IMR-90 (cell line): Measurements from ENCODE around the gene MTRFR. TPM values are rescaled to one million over a fixed set of nuclear protein-coding genes. Genes with fewer than 3 reads are reported as not detected.

Experiments used
- ATAC-seq: fragments of 200-7000 bp; cut with Tn5 transposase; 2 replicates; pipeline ENCODE4 v1.9.1; 2020; ENCODE audit warnings: low read depth, mild to moderate bottlenecking, moderate library complexity
- BruUV-seq: library from RNA; stranded (reverse); fragments of 400-500 nt; replicated peaks from 2 replicates; lab custom pipeline; 2021; lab: Mats Ljungman, UMichigan
- CTCF ChIA-PET: fragments of 300-600 bp; formaldehyde crosslinking; extraction: SDS; loops from one replicate; lab custom pipeline; 2021; ENCODE audit warnings: antibody characterized with exemption; lab: Yijun Ruan, JAX
- POLR2A ChIA-PET: fragments of 300-600 bp; sonication (Branson Sonifier 250); formaldehyde crosslinking; loops from one replicate; lab custom pipeline; 2022; ENCODE audit warnings: antibody characterized with exemption; ENCODE audit not compliant: unreplicated experiment; lab: Charles Lee
- DNase-seq: peaks from one replicate; pipeline ENCODE4 v3.0.0; 2013
- H2AFZ ChIP-seq: replicated peaks from 2 replicates; pipeline ENCODE3; 2013; ENCODE audit warnings: low read length, mild to moderate bottlenecking; ENCODE audit not compliant: poor library complexity
- H2AK5ac ChIP-seq: 2 replicates; pipeline ENCODE4 v1.6.1; 2013; ENCODE audit warnings: low read depth, low read length, inconsistent platforms
- H2AK9ac ChIP-seq: replicated peaks from 2 replicates; pipeline ENCODE3; 2013; ENCODE audit warnings: mild to moderate bottlenecking, low read depth, low read length, moderate library complexity; ENCODE audit not compliant: poor library complexity
- H2BK120ac ChIP-seq: 2 replicates; pipeline ENCODE4 v1.6.1; 2013; ENCODE audit warnings: low read depth, low read length, inconsistent platforms
- H2BK15ac ChIP-seq: 3 replicates; pipeline ENCODE4 v1.6.1; 2013; ENCODE audit warnings: low read depth, low read length, inconsistent platforms
- H2BK20ac ChIP-seq: 2 replicates; pipeline ENCODE4 v1.6.1; 2013; ENCODE audit warnings: low read depth, mild to moderate bottlenecking, inconsistent platforms, low read length, moderate library complexity
- H2BK5ac ChIP-seq: 2 replicates; pipeline ENCODE4 v1.6.1; 2013; ENCODE audit warnings: mild to moderate bottlenecking, low read depth, low read length, inconsistent platforms; ENCODE audit not compliant: poor library complexity, severe bottlenecking
- H3K14ac ChIP-seq: replicated peaks from 2 replicates; pipeline ENCODE4 v1.6.1; 2013; ENCODE audit warnings: low read depth, low read length, inconsistent platforms
- H3K18ac ChIP-seq: 2 replicates; pipeline ENCODE4 v1.6.1; 2013; ENCODE audit warnings: low read depth, low read length, control low read depth
- H3K23ac ChIP-seq: 2 replicates; pipeline ENCODE4 v1.6.1; 2013; ENCODE audit warnings: low read depth, low read length, inconsistent platforms
- H3K27ac ChIP-seq: 2 replicates; pipeline ENCODE4 v1.5.1; 2013; ENCODE audit warnings: mild to moderate bottlenecking, control low read depth, low read length; ENCODE audit not compliant: insufficient read depth
- H3K27me3 ChIP-seq: 2 replicates; pipeline ENCODE4 v1.6.1; 2013; ENCODE audit warnings: low read length; ENCODE audit not compliant: control insufficient read depth, insufficient read depth
- H3K36me3 ChIP-seq: 2 replicates; pipeline ENCODE4 v1.6.1; 2013; ENCODE audit warnings: low read length, mixed read lengths; ENCODE audit not compliant: control insufficient read depth, insufficient read depth
- H3K4ac ChIP-seq: 2 replicates; pipeline ENCODE4 v1.6.1; 2013; ENCODE audit warnings: low read depth, low read length, inconsistent platforms
- H3K4me1 ChIP-seq: 2 replicates; pipeline ENCODE4 v1.6.1; 2013; ENCODE audit warnings: low read length, mixed read lengths; ENCODE audit not compliant: control insufficient read depth, insufficient read depth
- H3K4me2 ChIP-seq: 2 replicates; pipeline ENCODE4 v1.6.1; 2013; ENCODE audit warnings: low read depth, mild to moderate bottlenecking, control low read depth, low read length, moderate library complexity
- H3K4me3 ChIP-seq: 2 replicates; pipeline ENCODE4 v1.5.1; 2013; ENCODE audit warnings: low read depth, mild to moderate bottlenecking, control low read depth, low read length, moderate library complexity; ENCODE audit not compliant: insufficient read depth
- H3K56ac ChIP-seq: 2 replicates; pipeline ENCODE4 v1.6.1; 2013; ENCODE audit warnings: low read length, inconsistent platforms; ENCODE audit not compliant: insufficient read depth; ENCODE audit errors: extremely low read depth
- H3K79me1 ChIP-seq, 2 experiments: 2 replicates each; pipeline ENCODE4 v1.6.1; 2013; ENCODE audit warnings: low read length in 2 of 2, inconsistent platforms in 1 of 2, low read depth in 1 of 2
- H3K9ac ChIP-seq: 2 replicates; pipeline ENCODE4 v1.6.1; 2013; ENCODE audit warnings: low read depth, low read length, control low read depth
- H3K9me1 ChIP-seq: 2 replicates; pipeline ENCODE4 v1.6.1; 2013; ENCODE audit warnings: low read length, inconsistent platforms; ENCODE audit not compliant: insufficient read depth
- H3K9me3 ChIP-seq: 2 replicates; pipeline ENCODE4 v1.6.1; 2013; ENCODE audit warnings: low read length; ENCODE audit not compliant: control insufficient read depth, insufficient read depth
- H4K20me1 ChIP-seq: 2 replicates; pipeline ENCODE4 v1.6.1; 2013; ENCODE audit warnings: low read length, inconsistent platforms; ENCODE audit not compliant: insufficient read depth
- H4K5ac ChIP-seq: 2 replicates; pipeline ENCODE4 v1.6.1; 2013; ENCODE audit warnings: mild to moderate bottlenecking, low read depth, low read length, control low read depth
- H4K8ac ChIP-seq, 2 experiments: 2 replicates each; pipeline ENCODE4 v1.6.1; 2013; ENCODE audit warnings: low read depth in 2 of 2, low read length in 2 of 2, control low read depth in 1 of 2, inconsistent platforms in 1 of 2
- H4K91ac ChIP-seq: 2 replicates; pipeline ENCODE4 v1.6.1; 2013; ENCODE audit warnings: low read depth, low read length, inconsistent platforms; ENCODE audit not compliant: insufficient read depth
- BHLHE40 ChIP-seq: fragments of 150-350 bp; IDR thresholded peaks from 2 replicates; pipeline ENCODE4 v1.6.1; 2016; ENCODE audit warnings: mild to moderate bottlenecking, low read depth, low read length
- NFE2L2 ChIP-seq: fragments of 150-350 bp; IDR thresholded peaks from 2 replicates; pipeline ENCODE4 v1.6.1; 2016; ENCODE audit warnings: low read depth, mild to moderate bottlenecking, low read length
- SMC3 ChIP-seq: fragments of 150-350 bp; IDR thresholded peaks from 2 replicates; pipeline ENCODE4 v1.6.1; 2016; ENCODE audit warnings: low read depth, mild to moderate bottlenecking, antibody characterized with exemption, low read length, moderate library complexity
- WGBS, 2 experiments: methylation state at CpG; one replicate each; pipeline versions ENCODE4 v1.1.5 to v1.1.7; 2013; ENCODE audit warnings: missing lambda C conversion rate in 2 of 2; ENCODE audit not compliant: insufficient read length in 1 of 2; ENCODE audit errors: extremely low coverage in 2 of 2; 5-methylcytosine and 5-hydroxymethylcytosine counted together
- dilution Hi-C: fragments of 300-500 bp; cut with HindIII; formaldehyde crosslinking; loops from one replicate; pipeline ENCODE4 v1.14.3; 2018; ENCODE audit warnings: low sequenced_read_pairs; ENCODE audit not compliant: unreplicated experiment
- in situ Hi-C: fragments of 300-500 bp; cut with MboI; formaldehyde crosslinking; loops from 3 replicates; pipeline ENCODE4 v1.14.3; 2019; ENCODE audit warnings: low sequenced_read_pairs, inconsistent platforms, mixed read lengths
- intact Hi-C: fragments of 100-400 bp; cut with micrococcal nuclease; formaldehyde crosslinking; loops from 2 replicates; pipeline ENCODE4 v1.10.0; 2022
- polyA plus RNA-seq, 3 experiments: library from polyadenylated mRNA; depleted of rRNA; stranded (reverse); fragments of >200 nt; gene quantifications; 2 replicates each; pipeline ENCODE4 v1.2.3, GENCODE V29; 2012; ENCODE audit warnings: low replicate concordance in 1 of 3
- total RNA-seq: library from RNA; depleted of rRNA; stranded (reverse); fragments of >200 nt; gene quantifications from 2 replicates; pipeline ENCODE4 v1.2.3, GENCODE V29; 2012

The MTRFR gene
- total and polyA plus RNA-seq, 2 of the 4 experiments (the other 2 are of a cell fraction): 8.6 to 10.2 TPM

DNA sequence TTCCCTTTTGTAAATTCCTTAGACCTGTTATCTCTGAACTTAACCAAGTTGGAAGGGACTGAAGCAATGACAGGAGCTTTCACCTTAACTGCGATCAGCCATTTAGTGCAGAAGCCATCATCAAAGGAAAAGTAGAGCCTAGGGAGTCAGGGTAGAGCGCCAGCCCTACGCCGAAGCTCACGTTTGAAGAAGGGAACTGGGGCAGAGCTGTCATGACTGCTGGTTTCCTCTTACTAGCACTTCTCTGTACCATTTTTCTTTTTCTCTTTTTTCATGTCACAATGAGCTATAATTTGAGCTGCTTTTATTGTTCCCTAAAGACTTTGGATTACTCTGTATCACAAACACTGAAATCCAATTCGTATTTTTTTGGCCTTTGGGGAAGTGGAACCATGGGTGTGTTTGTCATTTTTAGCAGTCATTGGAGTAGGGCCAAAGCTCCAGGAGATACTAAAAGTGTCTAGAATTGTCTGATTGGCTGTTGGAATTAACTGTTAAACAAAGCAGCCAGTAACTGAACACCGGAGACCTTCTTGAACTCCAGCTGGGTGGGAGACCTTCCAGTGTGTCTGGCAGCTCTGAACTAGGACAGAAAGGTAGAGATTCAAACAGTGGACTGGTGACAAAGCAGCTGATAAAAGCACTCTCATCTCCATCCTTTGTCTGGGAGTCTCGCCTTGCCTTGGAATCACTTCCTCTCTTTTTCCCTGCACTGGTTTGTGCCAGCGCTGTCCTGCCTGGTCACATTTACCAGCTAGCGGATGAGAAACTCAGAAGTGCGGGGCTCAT is 9.1 kb downstream of the MTRFR start:
- CTCF ChIA-PET: interaction anchor here (1.4 kb wide), 2 partner anchors 9 to 199 kb away, joined by 4 to 5 read pairs; partner anchors contain the start of genes MPHOSPH9 and MTRFR
- H3K23ac ChIP-seq: no peak overlapping the region
- peaks cover 8% of the 10 kb centered on the region for H3K36me3 ChIP-seq
- H4K20me1 ChIP-seq: peaks cover 12% of the 10 kb centered on the region; the same call in 1 of the 2 replicates
- peaks cover 3% of the 10 kb centered on the region for H3K4me1 ChIP-seq
- H3K27me3 ChIP-seq: no peaks in the 10 kb centered on the region
- BruUV-seq: no TSS peak
- H2AK9ac ChIP-seq: no peak overlapping the region
- no CpG with 5 or more reads among the region's 11 CpGs for WGBS, 2 experiments
- no peak overlapping the region for H3K4ac ChIP-seq
- H3K9ac ChIP-seq: no peak overlapping the region
- H3K4me3 ChIP-seq: no peak overlapping the region
- H3K14ac ChIP-seq: no peak overlapping the region
- H3K56ac ChIP-seq: no peak overlapping the region
- H2BK5ac ChIP-seq: no peak overlapping the region
- ATAC-seq (peak; percentile 56), DNase-seq (peak; percentile 10)
- dilution Hi-C loops: loop anchor here (25.0 kb wide), 1 partner anchor 255 kb away; the partner anchor contains the start of genes ARL6IP4 and OGFOD2
- no peak overlapping the region; the same call in 1 of the 2 replicates for H3K27ac ChIP-seq
- POLR2A ChIA-PET: interaction anchor here (0.6 to 1.3 kb wide), 2 partner anchors 9 to 32 kb away, joined by 3 to 4 read pairs; partner anchors contain the start of genes MPHOSPH9 and MTRFR
- no peak overlapping the region for H2BK120ac ChIP-seq
- in situ Hi-C loops: no loop called here
- H3K79me1 ChIP-seq: peaks cover 29 to 60% of the 10 kb centered on the region in 2 experiments
- H3K9me1 ChIP-seq: no peaks in the 10 kb centered on the region
- H4K91ac ChIP-seq: no peak overlapping the region
- no peak overlapping the region for H2AK5ac ChIP-seq
- H2AFZ ChIP-seq: no peak overlapping the region
- H4K8ac ChIP-seq: no peak overlapping the region
- H2BK20ac ChIP-seq: no peak overlapping the region
- no peak overlapping the region for H3K18ac ChIP-seq
- no peak overlapping the region for H2BK15ac ChIP-seq
- TF ChIP-seq BHLHE40 (no peak), SMC3 (no peak), NFE2L2 (no peak)
- H3K9me3 ChIP-seq: no peaks in the 10 kb centered on the region
- H3K4me2 ChIP-seq: no peak overlapping the region; the same call in 1 of the 2 replicates
- H4K5ac ChIP-seq: no peak overlapping the region
- intact Hi-C loops: no loop called here
